ENCODE measurements around the gene GLI2. TPM values are rescaled to one million over a fixed set of nuclear protein-coding genes. Genes with fewer than 3 reads are reported as not detected.

Gene GLI2
- total and polyA plus RNA-seq, 9 donors = 5.9 to 53.0 (median 36.3) TPM

GRCh38 chr2:120726245-120726644 lies 9.4 kb upstream of the GLI2 start:
- intact Hi-C loops (cut with DNase I) = no loop called here
- TF ChIP-seq, protein P1, sequence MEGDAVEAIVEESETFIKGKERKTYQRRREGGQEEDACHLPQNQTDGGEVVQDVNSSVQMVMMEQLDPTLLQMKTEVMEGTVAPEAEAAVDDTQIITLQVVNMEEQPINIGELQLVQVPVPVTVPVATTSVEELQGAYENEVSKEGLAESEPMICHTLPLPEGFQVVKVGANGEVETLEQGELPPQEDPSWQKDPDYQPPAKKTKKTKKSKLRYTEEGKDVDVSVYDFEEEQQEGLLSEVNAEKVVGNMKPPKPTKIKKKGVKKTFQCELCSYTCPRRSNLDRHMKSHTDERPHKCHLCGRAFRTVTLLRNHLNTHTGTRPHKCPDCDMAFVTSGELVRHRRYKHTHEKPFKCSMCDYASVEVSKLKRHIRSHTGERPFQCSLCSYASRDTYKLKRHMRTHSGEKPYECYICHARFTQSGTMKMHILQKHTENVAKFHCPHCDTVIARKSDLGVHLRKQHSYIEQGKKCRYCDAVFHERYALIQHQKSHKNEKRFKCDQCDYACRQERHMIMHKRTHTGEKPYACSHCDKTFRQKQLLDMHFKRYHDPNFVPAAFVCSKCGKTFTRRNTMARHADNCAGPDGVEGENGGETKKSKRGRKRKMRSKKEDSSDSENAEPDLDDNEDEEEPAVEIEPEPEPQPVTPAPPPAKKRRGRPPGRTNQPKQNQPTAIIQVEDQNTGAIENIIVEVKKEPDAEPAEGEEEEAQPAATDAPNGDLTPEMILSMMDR (IDR thresholded peaks at IDR 0.05) = no peak
- Histone ChIP-seq H3K4me1 (ENCODE audit: insufficient read depth) (peaks cover 3% of the 10 kb centered on the region), H3K36me3 (no peaks in the 10 kb centered on the region), H3K9me3 (no peaks in the 10 kb centered on the region), H3K27me3 (no peaks in the 10 kb centered on the region), H3K4me3 (no peak overlapping the region), H3K27ac (no peak overlapping the region)
- DNase-seq = no peak

- 11 to 15% (median 14%) methylated on average over 8 of the region's 8 CpGs for WGBS, 3 donors
- intact Hi-C loops (cut with DNase I) = loop anchor here in 3 of 4 donors (10.0 kb wide), 3 partner anchors 95 to 185 kb away; no protein-coding TSS in a partner anchor
These were observed 6.0 kb upstream of the GLI2 start for GRCh38 chr2:120729406-120730399.

DNA sequence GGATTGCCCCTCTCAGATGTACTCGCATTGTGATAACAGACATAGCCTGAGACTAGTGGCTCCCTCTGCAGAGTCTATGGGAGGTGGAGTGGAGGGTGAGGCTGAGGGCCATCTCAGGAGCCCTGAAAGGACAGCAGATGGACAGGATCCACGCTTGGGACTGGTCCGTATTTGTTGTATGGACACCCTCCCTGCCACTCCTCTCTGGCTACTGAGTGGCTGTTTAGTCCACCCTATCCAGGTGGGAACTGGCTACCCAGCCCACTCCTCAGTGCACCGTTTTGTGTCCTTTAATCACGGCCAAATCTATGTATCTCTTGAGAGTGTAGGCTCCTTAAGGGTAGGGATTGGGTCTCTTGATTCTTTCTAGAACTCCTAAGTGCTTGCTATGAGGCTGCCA lies 4.5 kb upstream of the GLI2 start:
- Histone ChIP-seq H3K27me3 (no peaks in the 10 kb centered on the region), H3K9me3 (no peaks in the 10 kb centered on the region), H3K4me3 (no peak overlapping the region), H3K4me1 (ENCODE audit: insufficient read depth) (peaks cover 10% of the 10 kb centered on the region), H3K27ac (no peak overlapping the region), H3K36me3 (no peaks in the 10 kb centered on the region)
- WGBS, 3 donors = 91 to 93% (median 92%) methylated on average over 5 of the region's 5 CpGs
- no peak for TF ChIP-seq EP300 (IDR thresholded peaks at IDR 0.05)
- TF ChIP-seq POLR2A (IDR thresholded peaks at IDR 0.05) = no peak
- TF ChIP-seq, protein P1 (IDR thresholded peaks at IDR 0.05) = no peak
- DNase-seq = peak in 2 of 5 donors; percentile 10 to 17
- intact Hi-C loops (cut with DNase I) = loop anchor here in 3 of 4 donors (10.0 kb wide), 3 partner anchors 94 to 184 kb away; no protein-coding TSS in a partner anchor

More at GRCh38 chr2:120729406-120730399, 6.0 kb upstream of the GLI2 start:
- H3K4me3 ChIP-seq = no peak overlapping the region
- peak in 3 of 5 donors; percentile 38 to 52 (median 44) for DNase-seq
- H3K36me3 ChIP-seq = no peaks in the 10 kb centered on the region
- H3K9me3 ChIP-seq = no peaks in the 10 kb centered on the region
- TF ChIP-seq POLR2A (IDR thresholded peaks at IDR 0.05) = no peak
- TF ChIP-seq EP300 (IDR thresholded peaks at IDR 0.05) = no peak
- TF ChIP-seq, protein P1 (IDR thresholded peaks at IDR 0.05) = no peak
- H3K27ac ChIP-seq = no peak overlapping the region
- H3K27me3 ChIP-seq = no peaks in the 10 kb centered on the region
- H3K4me1 ChIP-seq (ENCODE audit: insufficient read depth) = peaks cover 9% of the 10 kb centered on the region

GRCh38 chr2:120732506-120733237 lies 3.0 kb upstream of the GLI2 start:
- WGBS, 3 donors = 71 to 81% (median 79%) methylated on average over 14 of the region's 14 CpGs
- intact Hi-C loops (cut with DNase I) = loop anchor here in 3 of 4 donors (10.0 kb wide), 3 partner anchors 92 to 182 kb away; no protein-coding TSS in a partner anchor
- Histone ChIP-seq H3K36me3 (no peaks in the 10 kb centered on the region), H3K9me3 (no peaks in the 10 kb centered on the region), H3K4me1 (ENCODE audit: insufficient read depth) (peaks cover 10% of the 10 kb centered on the region), H3K27me3 (no peaks in the 10 kb centered on the region), H3K27ac (peak overlapping the region in 1 of 2 donors; percentile 68), H3K4me3 (no peak overlapping the region)
- TF ChIP-seq POLR2A (IDR thresholded peaks at IDR 0.05) = no peak
- peak in 2 of 5 donors; percentile 14 to 28 for DNase-seq

Data from ovary (tissue), 9 donors.